GM18870 (cell line): ENCODE data around the gene ATL2.
"Not testable (repeated sequence)": the region's sequence is repeated elsewhere in the genome, so short reads cannot be mapped to it uniquely, and the experiment has no call there.

Experiments
- ATAC-seq: cut with Tn5 transposase; IDR thresholded peaks from one replicate; pipeline ENCODE4 v1.9.1; 2021; ENCODE audit warnings: moderate library complexity; ENCODE audit not compliant: unreplicated experiment

The ATL2 gene

DNA sequence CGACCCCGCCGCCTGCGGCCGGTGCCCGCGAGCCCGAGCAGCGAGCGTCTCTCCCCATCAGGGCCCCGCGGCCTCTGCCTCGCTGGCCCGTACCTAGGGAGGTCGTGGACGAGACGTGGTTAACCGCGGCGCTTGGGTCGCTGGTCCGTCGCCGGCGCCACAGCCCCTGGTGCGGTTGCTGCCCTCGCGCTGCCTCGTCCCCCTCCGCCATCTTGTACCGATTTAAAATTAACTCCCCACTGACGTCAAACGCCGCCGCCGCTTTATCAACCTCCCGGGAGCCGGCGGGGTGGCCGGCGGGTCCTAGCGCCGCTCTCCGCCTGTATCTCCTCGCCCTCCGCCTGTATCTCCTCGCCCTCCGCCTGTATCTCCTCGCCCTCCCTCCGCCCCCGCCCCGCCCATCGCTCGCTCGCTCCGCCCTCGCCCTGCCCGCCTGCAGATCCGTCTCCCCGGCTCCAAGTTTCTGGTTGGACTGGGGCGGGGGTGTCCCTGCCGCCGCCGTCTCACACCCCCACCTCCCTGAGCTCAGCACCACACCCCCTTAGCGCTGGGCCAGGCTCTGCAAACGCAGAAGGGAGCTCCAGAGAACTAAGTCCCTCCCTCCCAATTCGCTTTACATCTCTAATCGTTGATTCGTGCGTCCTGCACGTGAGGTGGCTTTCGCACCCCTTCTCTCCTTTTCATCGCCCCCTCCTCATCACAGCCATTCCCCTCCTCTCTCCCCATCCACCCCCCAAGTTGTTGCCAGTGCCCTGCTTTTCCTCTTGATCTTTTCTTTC is at the start of gene ATL2:
ATL2 (minus strand) TSS at position 224 of the 779 bp plus-strand sequence; CDS start at position 211, 13 bp downstream.
- peak; percentile 78 for ATAC-seq

DNA sequence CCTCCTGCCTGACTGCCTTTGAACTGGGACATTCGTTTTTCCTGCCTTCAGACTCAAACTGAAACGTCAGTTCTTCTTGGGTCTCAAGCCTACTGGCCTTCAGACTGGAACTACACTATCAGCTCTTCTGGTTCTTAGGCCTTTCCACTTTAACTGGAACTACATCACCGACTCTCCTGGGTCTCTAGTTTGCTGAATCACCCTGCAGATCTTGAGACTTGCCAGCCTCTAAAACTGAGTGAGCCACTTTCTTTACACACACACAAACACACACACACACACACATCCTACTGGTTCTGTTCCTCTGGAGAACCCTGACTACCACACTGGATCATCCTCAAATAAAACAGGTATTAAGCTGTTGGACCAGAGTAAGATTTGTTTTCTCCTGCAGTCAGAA is 46.7 kb upstream of the ATL2 start:
- no peak for ATAC-seq

DNA sequence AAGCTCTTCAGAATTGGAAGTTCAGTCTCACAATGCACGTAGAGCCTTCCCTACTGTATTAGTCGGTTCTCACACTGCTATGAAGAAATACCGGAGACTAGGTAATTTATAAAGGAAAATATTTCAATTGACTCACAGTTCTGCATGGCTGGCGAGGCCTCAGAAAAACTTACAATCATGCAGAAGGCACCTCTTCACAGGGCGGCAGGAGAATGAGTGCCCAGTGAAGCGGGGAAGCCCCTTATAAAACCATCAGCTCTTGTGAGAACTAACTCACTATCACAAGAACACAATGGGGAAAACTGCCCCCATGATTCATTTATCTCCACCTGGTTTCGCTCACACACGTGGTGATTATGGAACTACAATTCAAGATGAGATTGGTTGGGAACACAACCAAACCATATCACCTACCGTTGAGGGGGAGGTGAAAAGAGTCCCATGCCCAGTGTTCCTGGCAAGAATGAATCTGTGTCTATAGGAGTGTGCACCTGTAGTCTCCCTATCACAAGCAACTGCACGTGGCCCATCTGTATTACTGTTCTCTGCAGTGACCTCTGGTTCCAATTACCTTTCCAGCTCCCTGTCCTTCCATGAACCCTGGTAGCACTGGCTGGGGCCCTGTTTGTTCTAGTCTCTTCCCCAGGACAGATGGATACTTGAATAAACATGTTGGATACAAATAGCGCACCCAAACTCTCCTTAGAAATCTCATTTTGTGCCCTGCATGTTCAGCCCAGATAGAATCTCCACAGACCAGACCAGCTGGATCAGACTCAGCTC is 44.4 kb upstream of the ATL2 start:
- no peak for ATAC-seq

DNA sequence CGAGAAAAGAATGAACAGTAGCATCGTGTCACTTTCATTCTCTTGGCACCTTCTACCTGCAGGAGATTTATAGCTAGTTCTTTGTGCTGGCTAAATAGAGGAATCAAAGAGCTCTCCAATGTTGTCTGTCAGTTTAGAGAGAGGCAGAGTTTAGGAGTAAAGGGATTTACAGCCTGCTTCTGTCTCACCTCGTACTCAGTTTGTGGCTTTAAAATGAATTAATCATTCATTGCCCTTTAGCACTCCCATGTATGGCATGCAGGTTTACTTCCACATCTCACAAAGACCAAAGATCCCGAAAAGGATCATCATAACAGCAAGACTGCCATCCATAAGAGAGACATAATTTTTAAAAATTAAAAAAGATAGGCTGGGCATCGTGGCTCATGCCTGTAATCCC is 42.4 kb upstream of the ATL2 start:
- ATAC-seq = no peak

DNA sequence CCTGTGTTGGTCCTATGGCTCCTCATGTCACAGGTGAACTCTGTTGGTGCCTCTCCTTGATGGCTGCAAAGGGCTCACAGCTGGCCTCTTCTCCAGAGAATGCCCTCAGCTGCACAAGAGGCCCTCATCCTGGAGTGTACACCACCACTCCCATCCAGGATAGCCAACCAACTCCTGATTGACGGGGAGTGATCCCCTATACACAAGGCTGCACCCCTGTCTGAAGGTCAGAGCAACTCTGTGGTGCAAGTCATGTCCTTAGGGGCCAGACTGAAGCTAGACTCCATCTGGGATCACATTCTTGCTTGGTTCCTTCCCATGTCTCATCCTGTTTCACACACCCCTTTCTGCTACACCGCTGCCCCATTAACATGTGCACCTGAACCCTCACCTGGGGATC is 41.7 kb upstream of the ATL2 start:
- ATAC-seq = no peak

DNA sequence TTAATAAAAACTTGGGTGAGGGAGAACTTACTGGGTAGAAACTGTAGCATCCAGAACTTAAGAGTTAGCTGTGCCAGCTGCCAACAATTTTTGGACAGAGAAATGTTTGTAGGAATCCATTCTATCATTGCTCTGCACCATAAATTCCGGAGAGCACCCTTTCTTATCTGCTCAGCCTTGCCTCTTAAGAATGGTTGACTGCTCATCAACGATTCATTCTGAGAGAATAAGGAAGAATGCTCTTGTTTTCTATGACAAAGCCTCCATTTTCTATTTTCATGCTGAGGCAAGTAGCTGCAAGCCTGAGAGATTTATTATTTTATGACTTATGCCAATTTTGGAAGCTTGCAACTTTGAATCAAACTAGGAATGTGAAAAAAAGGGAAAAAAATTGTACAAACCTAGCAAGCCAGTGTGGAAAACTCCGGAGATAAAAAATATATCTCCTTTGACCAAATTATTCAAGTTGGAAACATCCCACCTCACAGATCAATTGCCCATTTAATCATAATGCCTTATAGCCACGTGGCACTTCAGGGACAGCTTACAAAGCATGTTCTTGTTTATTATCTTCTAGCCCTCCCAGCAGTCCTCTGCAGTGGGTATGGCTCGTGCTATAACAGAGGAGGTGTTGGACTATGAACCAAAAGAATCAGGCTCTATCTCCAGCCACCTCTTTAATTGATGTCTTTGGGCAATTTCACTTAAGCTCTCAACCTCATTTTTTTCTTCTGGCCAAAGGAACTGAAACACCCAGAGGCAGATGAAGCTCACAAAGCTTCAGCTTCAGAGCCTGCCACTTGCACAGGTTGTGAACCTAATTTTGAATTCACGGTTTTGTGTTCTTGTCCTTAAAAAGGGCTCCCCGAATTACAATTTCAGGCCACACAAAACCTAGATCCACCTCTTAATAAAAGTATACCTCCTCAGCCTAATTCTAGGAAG is 40.9 kb upstream of the ATL2 start:
- ATAC-seq = no peak

DNA sequence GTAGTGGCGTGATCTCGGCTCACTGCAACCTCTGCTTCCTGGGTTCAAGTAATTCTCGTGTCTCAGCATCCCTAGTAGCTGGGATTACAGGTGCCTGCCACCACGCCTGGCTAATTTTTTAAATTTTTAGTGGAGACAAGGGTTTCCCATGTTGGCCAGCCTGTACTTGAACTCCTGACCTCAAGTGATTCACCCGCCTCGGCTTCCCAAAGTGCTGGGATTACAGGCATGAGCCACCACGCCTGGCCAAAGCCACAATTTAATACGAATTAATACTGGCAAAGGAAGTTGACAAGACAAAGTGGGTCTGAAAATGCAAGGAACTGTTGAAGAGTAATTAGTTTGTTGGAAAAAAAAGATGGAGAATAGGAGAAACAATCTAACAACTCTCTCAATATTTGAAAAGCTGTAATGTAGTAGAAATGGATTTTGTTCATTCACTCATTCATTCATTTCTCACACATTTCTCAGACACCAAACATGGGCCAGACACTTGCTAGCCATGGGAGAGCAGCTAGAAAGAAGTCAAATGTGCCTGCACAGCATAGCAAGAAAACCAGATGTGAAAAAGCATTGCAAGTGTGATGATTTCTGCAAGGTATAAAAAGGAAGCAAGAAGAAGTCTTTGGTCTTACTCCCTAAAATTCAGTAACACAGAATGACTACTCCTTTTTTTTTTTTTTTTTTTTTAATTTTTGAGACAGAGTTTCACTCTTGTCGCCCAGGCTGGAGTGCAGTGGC is 39.4 kb upstream of the ATL2 start:
- ATAC-seq = no peak

DNA sequence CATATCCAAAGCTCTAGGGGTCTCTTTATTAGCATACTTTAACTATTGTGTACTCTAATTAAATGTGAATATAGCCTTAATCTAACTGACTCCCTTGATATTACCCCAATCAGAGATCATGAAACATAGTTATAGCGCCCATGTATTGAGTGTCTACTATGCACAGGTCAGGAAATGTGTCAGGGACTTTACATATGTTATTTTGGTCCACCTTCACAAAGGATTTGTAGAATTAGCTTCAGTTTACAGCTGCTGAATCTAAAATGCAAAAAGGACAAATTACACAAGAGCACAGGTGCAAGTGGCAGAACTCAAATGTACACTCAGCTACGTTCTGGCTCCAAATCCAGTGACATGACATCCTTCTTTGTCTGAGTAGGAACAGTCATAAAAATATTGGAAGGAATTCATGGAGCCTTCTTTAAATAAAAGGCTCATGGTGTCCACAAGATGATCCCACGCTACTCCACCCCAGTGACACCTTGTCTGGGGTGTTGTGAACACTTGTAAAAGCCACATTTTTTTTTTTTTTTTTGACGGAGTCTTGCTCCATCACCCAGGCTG is 38.7 kb upstream of the ATL2 start:
- ATAC-seq = no peak

DNA sequence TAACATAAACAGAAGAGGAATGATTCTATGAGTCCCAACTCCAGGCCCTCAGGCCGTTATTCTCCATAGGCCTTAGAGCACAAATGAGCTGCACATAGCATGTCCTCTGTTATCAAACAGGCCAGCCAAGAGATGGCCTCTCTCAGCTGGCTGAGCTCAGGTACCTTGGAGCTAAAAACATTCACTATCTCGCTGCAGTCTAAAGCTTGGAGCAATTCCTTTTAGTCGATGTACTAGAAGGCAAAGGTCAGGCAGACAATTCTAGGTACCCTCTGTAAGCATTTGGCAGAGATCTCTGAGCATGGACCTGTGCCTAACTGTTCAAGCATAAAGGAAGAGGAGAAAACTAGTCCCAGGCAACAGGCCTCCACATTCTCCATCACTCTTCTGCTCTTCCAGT is 38.0 kb upstream of the ATL2 start:
- ATAC-seq = no peak

DNA sequence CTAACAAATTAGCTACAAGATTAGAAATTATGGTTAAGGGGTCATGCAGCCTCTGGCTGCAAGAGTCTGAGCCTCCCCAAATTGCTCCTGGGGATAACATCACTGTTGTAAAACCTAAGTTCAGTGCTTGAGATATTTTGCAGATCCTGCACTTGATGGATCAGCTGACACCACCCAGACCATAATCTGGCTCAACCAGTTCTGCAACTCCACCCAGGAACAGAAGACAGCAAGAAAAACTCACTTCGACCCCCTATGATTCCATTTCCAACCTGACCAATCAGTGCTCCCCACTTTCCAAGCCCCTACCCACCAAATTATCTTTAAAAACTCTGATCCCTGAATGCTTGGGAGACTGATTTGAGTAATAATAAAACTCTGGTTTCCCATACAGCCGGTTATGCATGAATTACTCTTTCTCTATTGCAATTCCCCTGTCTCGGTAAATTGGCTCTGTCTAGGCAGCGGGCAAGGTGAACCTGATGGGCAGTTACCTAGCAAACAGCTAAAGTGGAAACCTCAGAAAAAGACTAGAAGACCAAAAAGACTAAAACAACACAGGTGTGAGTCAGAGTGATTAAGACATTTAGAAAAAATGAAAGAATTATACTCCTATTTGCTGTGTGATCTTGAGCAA is 35.3 kb upstream of the ATL2 start:
- ATAC-seq = not testable (repeated sequence)

DNA sequence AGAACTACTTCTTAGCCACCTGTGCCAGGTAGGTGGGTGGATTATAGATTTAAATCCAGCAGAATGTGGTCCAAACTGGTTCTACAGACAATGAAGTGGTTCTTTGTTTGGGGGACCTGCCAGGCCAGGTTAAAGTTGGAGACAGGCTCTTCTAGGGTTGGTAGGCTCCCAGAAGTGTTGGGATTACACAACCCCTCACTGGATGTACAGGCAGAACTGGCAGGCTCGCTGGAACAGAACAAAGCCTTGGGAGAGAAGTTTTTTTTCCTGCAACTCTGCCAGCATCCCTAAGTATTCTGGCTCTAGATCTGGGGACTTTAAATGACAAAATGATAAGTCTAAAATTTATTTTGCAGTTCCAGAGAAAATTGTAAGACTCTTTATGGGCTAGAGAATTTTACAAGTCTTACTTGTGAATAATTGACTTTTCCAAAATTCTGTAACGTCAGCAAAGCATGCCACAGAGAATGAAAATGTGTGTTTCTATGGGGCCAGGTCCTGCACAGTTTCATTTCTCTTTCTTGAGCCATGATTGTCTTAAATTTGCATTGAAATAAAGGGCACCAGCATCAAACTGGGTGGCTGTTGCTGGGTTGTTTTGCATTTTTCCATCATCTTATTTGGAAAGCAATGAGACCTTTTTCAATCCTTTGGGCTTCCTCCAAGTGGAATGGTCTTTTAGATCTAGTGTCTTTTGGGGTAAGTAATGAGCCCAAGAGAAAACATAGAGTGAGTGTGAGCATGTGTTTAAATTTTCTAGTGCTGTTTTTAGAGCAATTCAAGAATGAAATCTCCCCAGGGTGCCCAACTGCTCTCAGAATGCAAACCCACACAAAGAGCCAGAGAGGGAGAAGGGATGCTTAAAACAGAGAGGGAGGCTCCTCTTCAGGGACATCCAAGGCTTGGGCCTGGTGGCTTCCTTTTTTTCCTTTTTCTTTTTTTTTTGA is 32.4 kb upstream of the ATL2 start:
- no peak for ATAC-seq

DNA sequence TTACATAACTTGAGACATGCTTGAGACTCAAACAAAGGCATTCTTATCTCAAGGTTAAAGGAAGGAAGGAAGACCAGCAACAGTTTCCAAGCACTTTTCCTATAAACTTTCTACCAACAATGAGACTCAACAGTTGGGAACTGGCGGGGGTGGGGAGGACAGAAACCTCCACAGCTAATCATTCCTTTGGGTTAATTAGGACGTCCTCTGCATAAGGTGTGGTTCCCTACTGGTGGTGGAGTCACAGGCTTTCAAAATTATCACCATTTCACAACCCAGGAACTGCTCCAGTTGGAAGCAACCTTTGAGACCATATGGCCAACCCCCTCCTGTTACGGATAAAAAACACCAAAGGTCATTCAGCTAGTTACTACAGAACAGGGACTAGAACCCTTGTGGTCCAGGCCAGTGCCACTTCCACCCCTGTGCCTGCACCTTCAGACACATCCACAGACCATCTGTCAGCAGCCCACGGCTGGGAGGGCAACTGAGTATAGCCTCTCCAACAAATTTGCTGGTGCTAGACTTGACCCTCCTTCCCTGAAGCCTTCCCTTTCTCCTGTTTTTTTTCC is 30.1 kb upstream of the ATL2 start:
- no peak for ATAC-seq

DNA sequence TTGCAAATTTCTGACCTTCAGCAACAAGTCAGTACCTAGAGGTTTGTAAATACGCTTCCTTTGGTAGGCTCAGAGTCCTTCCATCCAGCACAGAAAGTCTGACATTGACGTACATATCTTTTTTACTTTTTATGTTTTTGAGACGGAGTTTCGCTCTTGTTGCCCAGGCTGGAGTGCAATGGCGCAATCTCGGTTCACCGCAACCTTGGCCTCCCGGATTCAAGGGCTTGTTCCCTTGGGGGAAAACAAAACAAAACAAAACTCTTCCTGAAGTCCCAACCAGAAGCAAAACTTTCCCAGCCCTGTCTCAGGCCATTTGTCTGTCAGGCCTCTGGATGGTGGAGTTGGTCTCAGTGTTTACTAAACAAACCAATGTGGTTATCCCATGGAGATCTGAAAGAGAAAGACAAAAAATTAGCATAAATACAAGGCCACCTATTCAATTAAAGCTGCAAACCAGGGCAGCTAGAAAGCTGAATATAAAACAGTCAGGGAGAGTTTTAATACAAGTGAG is 29.6 kb upstream of the ATL2 start:
- no peak for ATAC-seq

DNA sequence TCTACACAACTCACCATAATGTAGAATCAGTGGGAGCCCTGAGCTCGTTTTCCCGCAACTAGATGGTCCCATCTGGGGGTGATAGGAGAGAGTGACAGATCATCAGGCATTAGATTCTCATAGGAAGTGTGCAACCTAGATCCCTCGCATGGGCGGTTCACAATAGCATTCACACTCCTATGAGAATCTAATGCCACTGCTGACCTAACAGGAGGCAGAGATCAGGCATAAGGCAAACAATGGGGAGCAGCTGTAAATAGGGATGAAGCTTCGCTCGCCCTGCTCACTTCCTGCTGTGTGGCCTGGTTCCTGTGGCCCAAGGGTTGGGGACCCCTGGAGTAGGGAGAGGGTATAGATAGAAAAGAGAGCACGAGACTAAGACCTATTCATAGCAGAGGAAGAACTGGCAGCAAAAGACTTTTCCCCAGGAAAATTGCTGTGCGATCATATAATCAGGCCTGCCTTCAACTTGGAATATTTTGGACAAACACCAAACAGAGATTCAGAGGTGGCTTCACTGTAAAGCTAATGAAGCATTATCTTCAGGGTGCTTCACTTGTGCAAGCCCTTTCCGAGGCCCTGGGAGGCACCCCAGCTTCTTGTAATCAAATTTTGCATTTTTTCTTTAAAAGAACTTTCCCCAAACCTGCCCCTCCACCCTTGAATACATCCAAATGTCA is 29.0 kb upstream of the ATL2 start:
- no peak for ATAC-seq

DNA sequence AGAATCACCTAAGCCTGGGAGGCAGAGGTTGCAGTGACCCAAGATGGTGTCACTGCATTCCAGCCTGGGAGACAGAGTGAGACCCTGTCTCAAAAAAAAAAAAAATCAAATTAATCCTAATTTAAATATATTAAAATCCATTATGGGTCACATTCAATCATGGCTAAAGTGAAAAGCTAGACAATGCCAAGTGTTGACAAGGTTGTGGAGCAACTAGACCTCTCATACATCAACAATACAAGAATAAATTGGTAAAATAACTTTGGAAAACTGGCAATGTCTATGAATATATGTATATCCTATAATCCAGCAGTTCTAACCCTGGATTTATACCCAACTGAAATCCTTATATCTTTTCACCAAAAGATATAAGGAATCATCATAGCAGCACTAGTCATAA is 23.4 kb upstream of the ATL2 start:
- no peak for ATAC-seq

DNA sequence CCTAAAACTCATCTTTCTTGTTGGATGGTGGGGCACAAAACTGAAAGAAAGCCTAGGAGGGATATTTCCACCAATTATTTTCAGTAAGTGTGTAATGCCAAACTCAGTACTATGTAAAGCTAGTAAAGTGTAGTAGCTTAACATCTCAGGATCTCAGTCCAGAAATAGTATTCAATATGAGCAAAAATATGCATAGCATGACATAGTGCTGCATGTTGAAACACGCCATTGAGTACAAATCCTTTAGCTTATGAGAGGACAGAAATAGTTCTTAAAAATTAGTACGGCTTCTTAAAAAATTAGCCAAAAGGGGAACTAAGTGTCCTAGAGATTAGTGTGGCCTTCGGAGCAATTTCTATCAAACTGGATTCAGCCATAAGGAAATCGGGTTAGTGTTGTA is 21.7 kb upstream of the ATL2 start:
- ATAC-seq = no peak

DNA sequence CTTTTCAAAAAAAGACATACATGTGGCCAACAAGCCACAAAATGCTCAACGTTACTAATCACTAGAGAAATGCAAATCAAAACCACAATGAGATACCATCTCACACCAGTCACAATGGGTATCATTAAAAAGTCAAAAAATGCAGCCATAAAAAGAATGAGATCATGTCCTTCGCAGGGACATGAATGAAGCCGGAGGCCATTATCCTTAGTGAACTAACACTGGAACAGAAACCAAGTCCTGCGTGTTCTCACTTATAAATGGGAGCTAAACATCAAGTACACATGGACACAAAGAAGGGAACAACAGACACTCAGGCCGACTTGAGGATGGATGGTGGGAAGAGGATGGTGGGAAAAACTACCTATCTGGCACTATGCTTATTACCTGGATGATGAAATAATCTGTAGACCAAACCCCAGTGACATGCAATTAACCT is 17.8 kb upstream of the ATL2 start:
- no peak for ATAC-seq
